ENCODE data around the gene SSC4D.

GRCh38 chr7:76424413-76425111 is 15.1 kb upstream of the SSC4D start, which contains the start of gene ZP3:
- TF ChIP-seq, protein P1, sequence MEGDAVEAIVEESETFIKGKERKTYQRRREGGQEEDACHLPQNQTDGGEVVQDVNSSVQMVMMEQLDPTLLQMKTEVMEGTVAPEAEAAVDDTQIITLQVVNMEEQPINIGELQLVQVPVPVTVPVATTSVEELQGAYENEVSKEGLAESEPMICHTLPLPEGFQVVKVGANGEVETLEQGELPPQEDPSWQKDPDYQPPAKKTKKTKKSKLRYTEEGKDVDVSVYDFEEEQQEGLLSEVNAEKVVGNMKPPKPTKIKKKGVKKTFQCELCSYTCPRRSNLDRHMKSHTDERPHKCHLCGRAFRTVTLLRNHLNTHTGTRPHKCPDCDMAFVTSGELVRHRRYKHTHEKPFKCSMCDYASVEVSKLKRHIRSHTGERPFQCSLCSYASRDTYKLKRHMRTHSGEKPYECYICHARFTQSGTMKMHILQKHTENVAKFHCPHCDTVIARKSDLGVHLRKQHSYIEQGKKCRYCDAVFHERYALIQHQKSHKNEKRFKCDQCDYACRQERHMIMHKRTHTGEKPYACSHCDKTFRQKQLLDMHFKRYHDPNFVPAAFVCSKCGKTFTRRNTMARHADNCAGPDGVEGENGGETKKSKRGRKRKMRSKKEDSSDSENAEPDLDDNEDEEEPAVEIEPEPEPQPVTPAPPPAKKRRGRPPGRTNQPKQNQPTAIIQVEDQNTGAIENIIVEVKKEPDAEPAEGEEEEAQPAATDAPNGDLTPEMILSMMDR (IDR thresholded peaks at IDR 0.05 in 8 of 11, conservative IDR thresholded peaks at IDR 0.05 in 3 of 11): no peak
- TF ChIP-seq POLR2AphosphoS5 (IDR thresholded peaks at IDR 0.05) (no peak), POLR2A (IDR thresholded peaks at IDR 0.05) (no peak)

Measured in spleen (tissue), 7 donors.